Lower leg skin (tissue), 4 donors: ENCODE results near the gene PRDX6. TPM values are rescaled to one million over a fixed set of nuclear protein-coding genes. Genes with fewer than 3 reads are reported as not detected.

Source experiments
- DNase-seq, 2 donors: peaks; one replicate each; pipeline ENCODE4 v3.0.0-alpha.2; 2019; ENCODE audit warnings: low spot score in 2 of 2
- H3K4me3 ChIP-seq: fragments of 200-600 bp; sonication (generic); 2 replicates; pipeline ENCODE4 v1.5.1; 2017; ENCODE audit warnings: mild to moderate bottlenecking, low read depth; ENCODE audit not compliant: poor library complexity, severe bottlenecking
- CTCF ChIP-seq, 3 donors: fragments of 450-650 bp; IDR thresholded peaks; one replicate each; pipeline ENCODE4 v1.5.1; 2016; ENCODE audit warnings: antibody characterized with exemption in 3 of 3, mild to moderate bottlenecking in 3 of 3, moderate library complexity in 2 of 3
- POLR2A ChIP-seq, 2 donors: fragments of 450-650 bp; IDR thresholded peaks; one replicate each; pipeline ENCODE4 v1.6.1; 2016 to 2017; ENCODE audit warnings: antibody characterized with exemption in 2 of 2, mild to moderate bottlenecking in 1 of 2, moderate library complexity in 1 of 2
- WGBS, 2 donors: methylation state at CpG; one replicate each; pipeline ENCODE4 v1.1.5; 2018; 5-methylcytosine and 5-hydroxymethylcytosine counted together
- intact Hi-C: fragments of 100-400 bp; cut with DNase I; formaldehyde crosslinking; loops from one replicate; pipeline ENCODE4 v1.15.0; 2023; ENCODE audit warnings: low total_unique reads
- total RNA-seq, 4 donors: library from RNA; depleted of rRNA; stranded (reverse); fragments of >200 nt; gene quantifications; one replicate each; pipeline ENCODE4 v1.1.0, GENCODE V29; 2016

PRDX6 gene
- 100 to 1,000 TPM; 143 to 211 (median 172) TPM for total RNA-seq

GRCh38 chr1:173477286-173478093 is at the start of gene PRDX6:
TSS of gene PRDX6 (plus strand) at chr1:173477335. CDS start at chr1:173477398, 63 bp downstream.
- WGBS, 2 donors, result 0 to 1% methylated on average over 24 to 45 of the region's 69 CpGs
- H3K4me3 ChIP-seq, result peak within 1 kb of the TSS; percentile 89
- DNase-seq, result peak; percentile 86 to 97
- intact Hi-C loops, result no loop called here
- TF ChIP-seq POLR2A (IDR thresholded peaks at IDR 0.05) (peak in 1 of 2 donors; percentile 23), CTCF (IDR thresholded peaks at IDR 0.05) (peak in 1 of 3 donors; percentile 21)

- DNase-seq, result peak; percentile 80 to 96
- TF ChIP-seq CTCF (IDR thresholded peaks at IDR 0.05), result no peak
- TF ChIP-seq POLR2A (IDR thresholded peaks at IDR 0.05), result no peak
- H3K4me3 ChIP-seq, result no peak overlapping the region
- WGBS, 2 donors, result 12 to 18% methylated on average over 15 of the region's 15 CpGs
- intact Hi-C loops, result no loop called here
These were observed 47.4 kb upstream of the PRDX6 start for GRCh38 chr1:173429471-173430402.

- WGBS, 2 donors, result 0 to 2% methylated on average over 2 of the region's 2 CpGs
- DNase-seq, result no peak
- TF ChIP-seq POLR2A (IDR thresholded peaks at IDR 0.05) (no peak), CTCF (IDR thresholded peaks at IDR 0.05) (no peak)
- intact Hi-C loops, result no loop called here
- no peak overlapping the region for H3K4me3 ChIP-seq
These were observed 46.3 kb upstream of the PRDX6 start for GRCh38 chr1:173430677-173431303.

- peak in 1 of 3 donors; percentile 40 for TF ChIP-seq CTCF (IDR thresholded peaks at IDR 0.05)
- no peak for TF ChIP-seq POLR2A (IDR thresholded peaks at IDR 0.05)
- intact Hi-C loops, result no loop called here
- peak; percentile 91 to 97 for DNase-seq
- no peak overlapping the region for H3K4me3 ChIP-seq
- 31 to 33% methylated on average over 6 of the region's 6 CpGs for WGBS, 2 donors
These were observed 45.7 kb upstream of the PRDX6 start for GRCh38 chr1:173431304-173432045.

GRCh38 chr1:173432331-173432730 is 44.8 kb upstream of the PRDX6 start:
- H3K4me3 ChIP-seq, result no peak overlapping the region
- DNase-seq, result no peak
- intact Hi-C loops, result no loop called here
- TF ChIP-seq POLR2A (IDR thresholded peaks at IDR 0.05), result no peak
- TF ChIP-seq CTCF (IDR thresholded peaks at IDR 0.05), result no peak
- whole genome bisulfite sequencing, 2 donors, result 89 to 94% methylated on average over 2 of the region's 2 CpGs
